Stomach (tissue), 9 donors: ENCODE measurements around the gene PRMT6. TPM values are rescaled to one million over a fixed set of nuclear protein-coding genes. Genes with fewer than 3 reads are reported as not detected.
A peak's percentile ranks its signal among the peaks of the same experiment; 100 is the strongest.
"Not testable (repeated sequence)": the region's sequence is repeated elsewhere in the genome, so short reads cannot be mapped to it uniquely, and the experiment has no call there.

Experiments used
- DNase-seq, 2 donors: peaks; one replicate each; pipeline versions ENCODE4 v3.0.0 to v3.0.0-alpha.2; 2013 to 2019
- H3K27ac ChIP-seq, 5 donors: fragments of 200-600 bp in 4 of 5; sonication (generic) in 4 of 5; one replicate each; pipeline ENCODE4 v1.5.1; 2013 to 2019; ENCODE audit warnings: mild to moderate bottlenecking in 1 of 5, moderate library complexity in 1 of 5
- H3K27me3 ChIP-seq, 3 donors: fragments of 200-600 bp; sonication (generic); one replicate each; pipeline ENCODE4 v1.5.1; 2017 to 2019; ENCODE audit warnings: mixed run types in 1 of 3
- H3K36me3 ChIP-seq, 4 donors: fragments of 200-600 bp; sonication (generic); 1 replicate in 3 of 4; 2 replicates in 1 of 4; pipeline ENCODE4 v1.5.1; 2016 to 2019
- H3K4me1 ChIP-seq, 4 donors: fragments of 200-600 bp; sonication (generic); one replicate each; pipeline ENCODE4 v1.5.1; 2016 to 2019
- H3K4me3 ChIP-seq, 4 donors: fragments of 200-600 bp; sonication (generic) in 3 of 4; one replicate each; pipeline ENCODE4 v1.5.1; 2016 to 2019; ENCODE audit warnings: mild to moderate bottlenecking in 1 of 4
- H3K9me3 ChIP-seq, 4 donors: fragments of 200-600 bp; sonication (generic); one replicate each; pipeline ENCODE4 v1.5.1; 2016 to 2019
- CTCF ChIP-seq, 7 experiments: fragments of 450-650 bp in 4 of 7; fragments of 200-600 bp in 3 of 7; sonication (generic) in 3 of 7; IDR thresholded peaks; one replicate each; pipeline ENCODE4 v1.5.1; 2016 to 2019; ENCODE audit warnings: antibody characterized with exemption in 7 of 7, control low read depth in 2 of 7, mild to moderate bottlenecking in 1 of 7
- EP300 ChIP-seq: sonication (generic); formaldehyde crosslinking; IDR thresholded peaks from one replicate; pipeline ENCODE4 v1.6.1; 2017; ENCODE audit warnings: antibody characterized with exemption
- POLR2A ChIP-seq, 4 donors: fragments of 450-650 bp; IDR thresholded peaks; one replicate each; pipeline ENCODE4 v1.6.1; 2016; ENCODE audit warnings: antibody characterized with exemption in 4 of 4, control low read depth in 2 of 4, mild to moderate bottlenecking in 1 of 4, moderate library complexity in 1 of 4
- POLR2AphosphoS5 ChIP-seq, 3 donors: sonication (generic); formaldehyde crosslinking; IDR thresholded peaks; one replicate each; pipeline ENCODE4 v1.6.1; 2016; ENCODE audit warnings: antibody characterized with exemption in 3 of 3
- WGBS, 5 donors: extraction: QIAGEN DNeasy Blood & Tissue Kit in 3 of 5; methylation state at CpG; one replicate each; pipeline versions ENCODE4 v1.1.5 to v1.1.7; 2013 to 2018; 5-methylcytosine and 5-hydroxymethylcytosine counted together
- intact Hi-C: fragments of 100-400 bp; cut with DNase I; formaldehyde crosslinking; loops from one replicate; pipeline ENCODE4 v1.15.1; 2023; ENCODE audit warnings: low total_unique reads
- polyA plus RNA-seq, 3 donors: library from polyadenylated mRNA; stranded (reverse); fragments of 200-250 nt; gene quantifications; one replicate each; pipeline ENCODE4 v1.2.3, GENCODE V29; 2013
- total RNA-seq, 5 donors: library from RNA; depleted of rRNA; stranded (reverse); fragments of >200 nt; gene quantifications; one replicate each; pipeline versions ENCODE4 v1.1.0 to v1.2.3, GENCODE V29; 2014 to 2016
- donor health status: healthy with polysubstance abuse.
- donor health status: Bipolar disorder and iron deficiency.
- donor health status: healthy.

PRMT6 gene
- total and polyA plus RNA-seq, 8 donors, result 8.1 to 18.8 (median 14.7) TPM; not detected in 1

- H3K27me3 ChIP-seq, result no peaks in the 10 kb centered on the region
- H3K4me1 ChIP-seq, result no peaks in the 10 kb centered on the region
- no peak overlapping the region for H3K4me3 ChIP-seq
- no peak for DNase-seq
- WGBS, 5 donors, result 71 to 88% (median 82%) methylated on average over 1 of the region's 1 CpG
- H3K27ac ChIP-seq, result no peak overlapping the region
- H3K9me3 ChIP-seq, result peaks cover 0 to 9% (median 0%) of the 10 kb centered on the region in 4 donors
- TF ChIP-seq POLR2A (IDR thresholded peaks at IDR 0.05) (no peak), POLR2AphosphoS5 (IDR thresholded peaks at IDR 0.05) (no peak), CTCF (IDR thresholded peaks at IDR 0.05) (no peak), EP300 (no peak)
- intact Hi-C loops, result no loop called here
- no peaks in the 10 kb centered on the region for H3K36me3 ChIP-seq
Observed at GRCh38 chr1:107047602-107048001, 8.9 kb upstream of the PRMT6 start.

GRCh38 chr1:107048241-107048640 lies 8.2 kb upstream of the PRMT6 start:
- intact Hi-C loops, result no loop called here
- no peak for DNase-seq
- H3K4me1 ChIP-seq, result no peaks in the 10 kb centered on the region
- H3K27me3 ChIP-seq, result no peaks in the 10 kb centered on the region
- no peak overlapping the region for H3K4me3 ChIP-seq
- H3K36me3 ChIP-seq, result no peaks in the 10 kb centered on the region
- H3K27ac ChIP-seq, result no peak overlapping the region
- H3K9me3 ChIP-seq, result peaks cover 0 to 9% (median 0%) of the 10 kb centered on the region in 4 donors
- TF ChIP-seq POLR2AphosphoS5 (IDR thresholded peaks at IDR 0.05) (no peak), CTCF (IDR thresholded peaks at IDR 0.05) (no peak), EP300 (no peak), POLR2A (IDR thresholded peaks at IDR 0.05) (no peak)

- 85 to 94% (median 93%) methylated on average over 1 of the region's 1 CpG for WGBS, 5 donors
- intact Hi-C loops, result no loop called here
Observed at GRCh38 chr1:107051266-107051665, 5.2 kb upstream of the PRMT6 start.

GRCh38 chr1:107055919-107056425 lies 502 bp upstream of the PRMT6 start:
- WGBS, 5 donors, result 85 to 90% (median 87%) methylated on average over 24 of the region's 24 CpGs
- H3K4me3 ChIP-seq, result peak overlapping the region; percentile 91 to 95 (median 92)
- intact Hi-C loops, H3K27me3 ChIP-seq, H3K9me3 ChIP-seq, DNase-seq: not testable (repeated sequence)
- peaks cover 6 to 28% (median 18%) of the 10 kb centered on the region in 4 donors for H3K4me1 ChIP-seq
- H3K36me3 ChIP-seq, result peaks cover 0 to 10% (median 10%) of the 10 kb centered on the region in 4 donors
- peak overlapping the region; percentile 78 to 90 (median 88) for H3K27ac ChIP-seq

More at GRCh38 chr1:107051266-107051665, 5.2 kb upstream of the PRMT6 start:
- no peaks in the 10 kb centered on the region for H3K27me3 ChIP-seq
- H3K4me3 ChIP-seq, result no peak overlapping the region
- no peaks in the 10 kb centered on the region for H3K36me3 ChIP-seq
- no peak for DNase-seq
- no peak overlapping the region for H3K27ac ChIP-seq
- H3K4me1 ChIP-seq, result peaks cover 0 to 6% (median 2%) of the 10 kb centered on the region in 4 donors
- TF ChIP-seq POLR2AphosphoS5 (IDR thresholded peaks at IDR 0.05) (no peak), EP300 (no peak), CTCF (IDR thresholded peaks at IDR 0.05) (no peak)
- peaks cover 0 to 9% (median 0%) of the 10 kb centered on the region in 4 donors for H3K9me3 ChIP-seq
